Activated CD4-positive, alpha-beta T cell treated with anti-CD3 and anti-CD28 coated beads, Interleukin-2, amount 10 ng/mL, durations not matched to agents 7 days and 5 days (primary cell): Measurements from ENCODE around the gene ZNF28. TPM values are rescaled to one million over a fixed set of nuclear protein-coding genes. Genes with fewer than 3 reads are reported as not detected.
A peak's percentile ranks its signal among the peaks of the same experiment; 100 is the strongest.
"Not testable (repeated sequence)": the region's sequence is repeated elsewhere in the genome, so short reads cannot be mapped to it uniquely, and the experiment has no call there.

Experiments
- CTCF ChIA-PET: fragments of 350-600 bp; sonication (Branson Sonifier 250); formaldehyde crosslinking; loops from one replicate; lab custom pipeline; 2021; ENCODE audit warnings: antibody characterized with exemption; lab: Charles Lee
- POLR2A ChIA-PET: fragments of 350-600 bp; sonication (Branson Sonifier 250); formaldehyde crosslinking; loops from one replicate; lab custom pipeline; 2021; ENCODE audit warnings: antibody characterized with exemption; lab: Charles Lee
- DNase-seq: peaks from one replicate; pipeline ENCODE4 v3.0.0-alpha.2; 2020
- H3K27ac Mint-ChIP-seq: one replicate; pipeline ENCODE4 v1.8.0; 2021; ENCODE audit warnings: mild to moderate bottlenecking, moderate library complexity, mixed read lengths
- H3K27me3 Mint-ChIP-seq: one replicate; pipeline ENCODE4 v1.8.0; 2021; ENCODE audit warnings: mixed read lengths
- H3K36me3 Mint-ChIP-seq: one replicate; pipeline ENCODE4 v1.8.0; 2021; ENCODE audit warnings: low read depth, mixed read lengths
- H3K4me1 Mint-ChIP-seq: one replicate; pipeline ENCODE4 v1.8.0; 2021; ENCODE audit warnings: mixed read lengths
- H3K4me3 Mint-ChIP-seq: one replicate; pipeline ENCODE4 v1.8.0; 2021; ENCODE audit warnings: mild to moderate bottlenecking, moderate library complexity, mixed read lengths
- H3K9me3 Mint-ChIP-seq: one replicate; pipeline ENCODE4 v1.8.0; 2021; ENCODE audit warnings: mixed read lengths
- total RNA-seq, 2 experiments: library from RNA; stranded (reverse); gene quantifications; one replicate each; pipeline ENCODE4 v1.2.3, GENCODE V29; 2021

The ZNF28 gene
- total RNA-seq, 2 experiments from 2014 or later = 23.8 to 24.9 TPM

- H3K9me3 Mint-ChIP-seq = peaks cover 37% of the 10 kb centered on the region
- peak overlapping the region; percentile 93 for H3K27ac Mint-ChIP-seq
- H3K4me1 Mint-ChIP-seq = peaks cover 16% of the 10 kb centered on the region
- peaks cover 39% of the 10 kb centered on the region for H3K36me3 Mint-ChIP-seq
- CTCF ChIA-PET, POLR2A ChIA-PET, H3K27me3 Mint-ChIP-seq: not testable (repeated sequence)
- peak overlapping the region; percentile 93 for H3K4me3 Mint-ChIP-seq
- DNase-seq = peak; percentile 11
Measured at GRCh38 chr19:52820472-52821203, 795 bp downstream of the ZNF28 start.

GRCh38 chr19:52809801-52810200, 11.6 kb downstream of the ZNF28 start:
- CTCF ChIA-PET = no interaction called here
- H3K4me3 Mint-ChIP-seq = no peak overlapping the region
- no peaks in the 10 kb centered on the region for H3K4me1 Mint-ChIP-seq
- H3K27ac Mint-ChIP-seq = no peak overlapping the region
- no peaks in the 10 kb centered on the region for H3K27me3 Mint-ChIP-seq
- peaks cover 33% of the 10 kb centered on the region for H3K9me3 Mint-ChIP-seq
- peaks cover 72% of the 10 kb centered on the region for H3K36me3 Mint-ChIP-seq
- no peak for DNase-seq
- POLR2A ChIA-PET = no interaction called here

- Mint-ChIP-seq H3K9me3 (peaks cover 71% of the 10 kb centered on the region), H3K36me3 (peaks cover 77% of the 10 kb centered on the region)
- H3K27me3 Mint-ChIP-seq, H3K4me1 Mint-ChIP-seq, DNase-seq, H3K4me3 Mint-ChIP-seq, H3K27ac Mint-ChIP-seq, CTCF ChIA-PET, POLR2A ChIA-PET: not testable (repeated sequence)
Measured at GRCh38 chr19:52799950-52800640, 21.3 kb downstream of the ZNF28 start.

- H3K27ac Mint-ChIP-seq = no peak overlapping the region
Measured at GRCh38 chr19:52789440-52789839, 32.0 kb downstream of the ZNF28 start.

GRCh38 chr19:52786464-52787354, 34.7 kb downstream of the ZNF28 start, which contains the start of gene ZNF600:
TSS of gene ZNF600 (minus strand) at chr19:52786791. CDS start at chr19:52778888, 7,903 bp downstream.
- ChIA-PET CTCF (interaction anchor here (0.6 kb wide), 1 partner anchor 50 kb away, joined by 3 read pairs; no protein-coding TSS in a partner anchor), POLR2A (interaction anchor here (0.7 kb wide), 1 partner anchor 250 kb away, joined by 3 read pairs; no protein-coding TSS in a partner anchor)
- H3K9me3 Mint-ChIP-seq = peaks cover 40% of the 10 kb centered on the region
- peak within 1 kb of the TSS; percentile 88 for H3K4me3 Mint-ChIP-seq
- H3K27ac Mint-ChIP-seq = peak within 1 kb of the TSS; percentile 88
- not testable (repeated sequence) for H3K27me3 Mint-ChIP-seq
- peak; percentile 74 for DNase-seq
- H3K4me1 Mint-ChIP-seq = peaks cover 28% of the 10 kb centered on the region
- H3K36me3 Mint-ChIP-seq = peaks cover 38% of the 10 kb centered on the region

More at GRCh38 chr19:52789440-52789839, 32.0 kb downstream of the ZNF28 start:
- Mint-ChIP-seq H3K4me3 (no peak overlapping the region), H3K9me3 (peaks cover 49% of the 10 kb centered on the region), H3K36me3 (peaks cover 24% of the 10 kb centered on the region), H3K27me3 (no peaks in the 10 kb centered on the region), H3K4me1 (peaks cover 25% of the 10 kb centered on the region)
- POLR2A ChIA-PET = no interaction called here
- DNase-seq = no peak
- CTCF ChIA-PET = no interaction called here

- Mint-ChIP-seq H3K27me3 (no peaks in the 10 kb centered on the region), H3K4me3 (peak overlapping the region; percentile 88), H3K36me3 (peaks cover 44% of the 10 kb centered on the region), H3K27ac (peak overlapping the region; percentile 88), H3K4me1 (peaks cover 28% of the 10 kb centered on the region), H3K9me3 (peaks cover 34% of the 10 kb centered on the region)
- POLR2A ChIA-PET = no interaction called here
- CTCF ChIA-PET = no interaction called here
- DNase-seq = no peak
Measured at GRCh38 chr19:52786078-52786463, 35.4 kb downstream of the ZNF28 start.

- ChIA-PET CTCF (no interaction called here), POLR2A (no interaction called here)
- Mint-ChIP-seq H3K27me3 (no peaks in the 10 kb centered on the region), H3K4me1 (peaks cover 28% of the 10 kb centered on the region), H3K27ac (no peak overlapping the region), H3K36me3 (peaks cover 50% of the 10 kb centered on the region), H3K9me3 (peaks cover 35% of the 10 kb centered on the region), H3K4me3 (peak overlapping the region; percentile 88)
- no peak for DNase-seq
Measured at GRCh38 chr19:52785506-52785905, 35.9 kb downstream of the ZNF28 start.

- H3K36me3 Mint-ChIP-seq = peaks cover 70% of the 10 kb centered on the region
- not testable (repeated sequence) for DNase-seq
Measured at GRCh38 chr19:52782864-52783263, 38.6 kb downstream of the ZNF28 start.

GRCh38 chr19:52778811-52779210, 42.6 kb downstream of the ZNF28 start:
- peak; percentile 18 for DNase-seq
- H3K27ac Mint-ChIP-seq = peak overlapping the region; percentile 31
- ChIA-PET CTCF (no interaction called here), POLR2A (no interaction called here)
- peaks cover 21% of the 10 kb centered on the region for H3K4me1 Mint-ChIP-seq
- H3K4me3 Mint-ChIP-seq = no peak overlapping the region
- H3K36me3 Mint-ChIP-seq = peaks cover 86% of the 10 kb centered on the region
- H3K27me3 Mint-ChIP-seq = no peaks in the 10 kb centered on the region
- H3K9me3 Mint-ChIP-seq = peaks cover 30% of the 10 kb centered on the region

More at GRCh38 chr19:52782864-52783263, 38.6 kb downstream of the ZNF28 start:
- H3K27me3 Mint-ChIP-seq, H3K27ac Mint-ChIP-seq, H3K4me3 Mint-ChIP-seq, POLR2A ChIA-PET: not testable (repeated sequence)
- Mint-ChIP-seq H3K4me1 (peaks cover 45% of the 10 kb centered on the region), H3K9me3 (peaks cover 39% of the 10 kb centered on the region)
- CTCF ChIA-PET = interaction anchor here (0.6 kb wide), 1 partner anchor 264 kb away, joined by 3 read pairs; no protein-coding TSS in a partner anchor

GRCh38 chr19:52756447-52756846, 65.0 kb downstream of the ZNF28 start:
- H3K4me3 Mint-ChIP-seq, H3K4me1 Mint-ChIP-seq, CTCF ChIA-PET, H3K27ac Mint-ChIP-seq, H3K36me3 Mint-ChIP-seq, POLR2A ChIA-PET, H3K27me3 Mint-ChIP-seq, DNase-seq: not testable (repeated sequence)
- peaks cover 35% of the 10 kb centered on the region for H3K9me3 Mint-ChIP-seq

GRCh38 chr19:52749780-52750179, 71.7 kb downstream of the ZNF28 start:
- Mint-ChIP-seq H3K4me1 (peaks cover 6% of the 10 kb centered on the region), H3K4me3 (no peak overlapping the region), H3K27me3 (no peaks in the 10 kb centered on the region), H3K27ac (no peak overlapping the region), H3K36me3 (no peaks in the 10 kb centered on the region), H3K9me3 (peaks cover 18% of the 10 kb centered on the region)
- POLR2A ChIA-PET = no interaction called here
- no peak for DNase-seq
- CTCF ChIA-PET = no interaction called here

GRCh38 chr19:52748336-52748950, 73.0 kb downstream of the ZNF28 start:
- Mint-ChIP-seq H3K9me3 (peaks cover 20% of the 10 kb centered on the region), H3K27ac (no peak overlapping the region), H3K4me1 (peaks cover 6% of the 10 kb centered on the region), H3K4me3 (no peak overlapping the region), H3K27me3 (no peaks in the 10 kb centered on the region), H3K36me3 (peaks cover 3% of the 10 kb centered on the region)
- POLR2A ChIA-PET = no interaction called here
- no peak for DNase-seq
- CTCF ChIA-PET = no interaction called here
